NCI-H345 (cell line): Measurements from ENCODE around the gene EPRS1.
"Not testable (repeated sequence)": the region's sequence is repeated elsewhere in the genome, so short reads cannot be mapped to it uniquely, and the experiment has no call there.

Experiments used
- DNase-seq: peaks from one replicate; lab custom pipeline; 2025; lab: John Stamatoyannopoulos, UW

The EPRS1 gene

GRCh38 chr1:220038640-220039039 is 7.7 kb downstream of the EPRS1 start:
- no peak for DNase-seq

GRCh38 chr1:220037810-220038209 is 8.5 kb downstream of the EPRS1 start:
- not testable (repeated sequence) for DNase-seq

- DNase-seq, result no peak
Measured at GRCh38 chr1:220032911-220033310, 13.4 kb downstream of the EPRS1 start.

- no peak for DNase-seq
Measured at GRCh38 chr1:220031287-220031686, 15.0 kb downstream of the EPRS1 start.

GRCh38 chr1:220028346-220028895 is 17.9 kb downstream of the EPRS1 start:
- DNase-seq, result no peak

- no peak for DNase-seq
Measured at GRCh38 chr1:220019071-220019470, 27.2 kb downstream of the EPRS1 start.

GRCh38 chr1:220013497-220013896 is 32.8 kb downstream of the EPRS1 start:
- DNase-seq, result no peak

- DNase-seq, result no peak
Measured at GRCh38 chr1:220012259-220012658, 34.0 kb downstream of the EPRS1 start.

- DNase-seq, result no peak
Measured at GRCh38 chr1:220011620-220012019, 34.7 kb downstream of the EPRS1 start.

- no peak for DNase-seq
Measured at GRCh38 chr1:220007438-220007837, 38.9 kb downstream of the EPRS1 start.

- DNase-seq, result no peak
Measured at GRCh38 chr1:220005489-220005888, 40.8 kb downstream of the EPRS1 start.

GRCh38 chr1:220003610-220004299 is 42.5 kb downstream of the EPRS1 start:
- no peak for DNase-seq

- no peak for DNase-seq
Measured at GRCh38 chr1:220003015-220003414, 43.3 kb downstream of the EPRS1 start.

- DNase-seq, result no peak
Measured at GRCh38 chr1:220001095-220001501, 45.2 kb downstream of the EPRS1 start.

- DNase-seq, result no peak
Measured at GRCh38 chr1:219999821-220000220, 46.5 kb downstream of the EPRS1 start.
